ENCODE results near the gene EBNA1BP2.

The EBNA1BP2 gene

GRCh38 chr1:43137445-43138052 is 34.5 kb downstream of the EBNA1BP2 start:
- Histone ChIP-seq H3K36me3 (replicated peaks; ENCODE audit: insufficient read depth, low read length) (no peaks in the 10 kb centered on the region), H3K4me3 (ENCODE audit: low read length) (no peak overlapping the region), H3K4me1 (ENCODE audit: low read length) (no peaks in the 10 kb centered on the region), H2AFZ (ENCODE audit: low read length) (no peak overlapping the region), H3K27ac (ENCODE audit: low read length) (no peak overlapping the region), H3K79me2 (ENCODE audit: low read length) (no peaks in the 10 kb centered on the region), H3K4me2 (ENCODE audit: low read depth, low read length) (no peak overlapping the region), H3K9me2 (replicated peaks; ENCODE audit: insufficient read depth, low read length) (no peaks in the 10 kb centered on the region), H3F3A (ENCODE audit: insufficient read depth, low read length) (no peaks in the 10 kb centered on the region), H3K9ac (ENCODE audit: low read length) (no peak overlapping the region), H3K9me3 (replicated peaks; ENCODE audit: insufficient read depth, low read length) (no peaks in the 10 kb centered on the region), H4K20me1 (ENCODE audit: insufficient read depth, low read length) (no peaks in the 10 kb centered on the region), H3K27me3 (replicated peaks; ENCODE audit: insufficient read depth, low read length) (no peaks in the 10 kb centered on the region)
- DNase-seq: no peak
- no peak for TF ChIP-seq EZH2phosphoT487 (IDR thresholded peaks at IDR 0.05; ENCODE audit: low read length)
- TF ChIP-seq, protein P1, sequence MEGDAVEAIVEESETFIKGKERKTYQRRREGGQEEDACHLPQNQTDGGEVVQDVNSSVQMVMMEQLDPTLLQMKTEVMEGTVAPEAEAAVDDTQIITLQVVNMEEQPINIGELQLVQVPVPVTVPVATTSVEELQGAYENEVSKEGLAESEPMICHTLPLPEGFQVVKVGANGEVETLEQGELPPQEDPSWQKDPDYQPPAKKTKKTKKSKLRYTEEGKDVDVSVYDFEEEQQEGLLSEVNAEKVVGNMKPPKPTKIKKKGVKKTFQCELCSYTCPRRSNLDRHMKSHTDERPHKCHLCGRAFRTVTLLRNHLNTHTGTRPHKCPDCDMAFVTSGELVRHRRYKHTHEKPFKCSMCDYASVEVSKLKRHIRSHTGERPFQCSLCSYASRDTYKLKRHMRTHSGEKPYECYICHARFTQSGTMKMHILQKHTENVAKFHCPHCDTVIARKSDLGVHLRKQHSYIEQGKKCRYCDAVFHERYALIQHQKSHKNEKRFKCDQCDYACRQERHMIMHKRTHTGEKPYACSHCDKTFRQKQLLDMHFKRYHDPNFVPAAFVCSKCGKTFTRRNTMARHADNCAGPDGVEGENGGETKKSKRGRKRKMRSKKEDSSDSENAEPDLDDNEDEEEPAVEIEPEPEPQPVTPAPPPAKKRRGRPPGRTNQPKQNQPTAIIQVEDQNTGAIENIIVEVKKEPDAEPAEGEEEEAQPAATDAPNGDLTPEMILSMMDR (IDR thresholded peaks at IDR 0.05; ENCODE audit: low read length): no peak
- TF ChIP-seq EZH2 (optimal IDR thresholded peaks at IDR 0.05; ENCODE audit: low read depth, low read length): no peak

DNA sequence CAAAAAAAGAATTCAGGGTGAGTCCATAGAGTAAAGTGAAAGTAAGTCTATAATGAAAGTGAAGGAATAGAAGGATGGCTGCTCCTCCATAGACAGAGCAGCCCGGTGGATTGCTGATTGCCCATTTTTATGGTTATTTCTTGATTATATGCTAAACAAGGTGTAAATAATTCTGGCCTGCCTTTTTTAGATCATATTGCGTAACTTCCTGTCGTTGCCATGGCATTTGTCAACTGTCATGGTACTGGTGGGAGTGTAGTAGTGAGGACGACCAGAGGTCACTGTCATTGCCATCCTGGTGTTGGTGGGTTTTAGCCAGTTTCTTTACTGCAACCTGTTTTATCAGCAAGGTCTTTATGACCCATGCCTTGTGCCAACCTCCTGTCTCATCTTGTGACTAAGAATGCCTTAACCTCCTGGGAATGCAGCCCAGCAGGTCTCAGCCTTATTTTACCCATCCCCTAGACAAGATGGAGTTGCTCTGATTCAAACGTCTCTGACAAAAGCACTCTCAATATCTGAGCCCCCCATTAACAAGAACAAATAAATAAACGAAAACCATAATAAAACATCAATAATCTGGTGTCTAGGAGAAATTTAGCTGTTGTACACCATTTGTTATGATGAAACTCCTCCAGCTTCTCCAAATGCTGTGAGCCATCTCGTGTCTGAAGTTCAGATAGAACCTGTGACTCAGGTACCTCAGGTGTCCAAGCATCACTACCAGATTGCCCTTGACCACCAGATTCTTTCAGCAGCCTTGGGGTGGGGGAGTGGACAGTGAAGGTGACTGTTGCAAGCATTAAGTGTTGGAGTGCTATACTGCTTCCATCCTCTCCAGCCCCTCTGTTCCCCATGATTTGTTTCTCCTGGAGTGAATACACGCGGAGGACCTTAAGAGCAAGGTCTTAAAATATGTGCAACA is 36.0 kb downstream of the EBNA1BP2 start:
- Histone ChIP-seq H4K20me1 (ENCODE audit: insufficient read depth, low read length) (no peaks in the 10 kb centered on the region), H3K4me1 (ENCODE audit: low read length) (no peaks in the 10 kb centered on the region), H3K4me3 (ENCODE audit: low read length) (no peak overlapping the region), H3K9ac (ENCODE audit: low read length) (no peak overlapping the region), H3K79me2 (ENCODE audit: low read length) (no peaks in the 10 kb centered on the region), H3K36me3 (replicated peaks; ENCODE audit: insufficient read depth, low read length) (no peaks in the 10 kb centered on the region), H3K9me3 (replicated peaks; ENCODE audit: insufficient read depth, low read length) (no peaks in the 10 kb centered on the region), H3K9me2 (replicated peaks; ENCODE audit: insufficient read depth, low read length) (no peaks in the 10 kb centered on the region), H3K27ac (ENCODE audit: low read length) (no peak overlapping the region), H3K4me2 (ENCODE audit: low read depth, low read length) (no peak overlapping the region), H3K27me3 (replicated peaks; ENCODE audit: insufficient read depth, low read length) (no peaks in the 10 kb centered on the region; the same call in 1 of the 2 replicates), H2AFZ (ENCODE audit: low read length) (no peak overlapping the region), H3F3A (ENCODE audit: insufficient read depth, low read length) (no peaks in the 10 kb centered on the region)
- DNase-seq: no peak
- TF ChIP-seq EZH2phosphoT487 (IDR thresholded peaks at IDR 0.05; ENCODE audit: low read length): no peak
- TF ChIP-seq, protein P1 (IDR thresholded peaks at IDR 0.05; ENCODE audit: low read length): no peak
- no peak for TF ChIP-seq EZH2 (optimal IDR thresholded peaks at IDR 0.05; ENCODE audit: low read depth, low read length)

GRCh38 chr1:43134640-43135039 is 37.5 kb downstream of the EBNA1BP2 start:
- Histone ChIP-seq H3K9me2 (replicated peaks; ENCODE audit: insufficient read depth, low read length) (no peaks in the 10 kb centered on the region), H3F3A (ENCODE audit: insufficient read depth, low read length) (no peaks in the 10 kb centered on the region), H3K4me3 (ENCODE audit: low read length) (no peak overlapping the region), H3K27me3 (replicated peaks; ENCODE audit: insufficient read depth, low read length) (no peaks in the 10 kb centered on the region; the same call in 1 of the 2 replicates), H2AFZ (ENCODE audit: low read length) (no peak overlapping the region), H3K4me1 (ENCODE audit: low read length) (no peaks in the 10 kb centered on the region), H3K4me2 (ENCODE audit: low read depth, low read length) (no peak overlapping the region), H4K20me1 (ENCODE audit: insufficient read depth, low read length) (no peaks in the 10 kb centered on the region), H3K9me3 (replicated peaks; ENCODE audit: insufficient read depth, low read length) (no peaks in the 10 kb centered on the region), H3K79me2 (ENCODE audit: low read length) (no peaks in the 10 kb centered on the region), H3K36me3 (replicated peaks; ENCODE audit: insufficient read depth, low read length) (no peaks in the 10 kb centered on the region), H3K27ac (ENCODE audit: low read length) (no peak overlapping the region), H3K9ac (ENCODE audit: low read length) (no peak overlapping the region)
- no peak for TF ChIP-seq EZH2phosphoT487 (IDR thresholded peaks at IDR 0.05; ENCODE audit: low read length)
- TF ChIP-seq, protein P1 (IDR thresholded peaks at IDR 0.05; ENCODE audit: low read length): no peak
- no peak for TF ChIP-seq EZH2 (optimal IDR thresholded peaks at IDR 0.05; ENCODE audit: low read depth, low read length)
- DNase-seq: no peak
